ENCODE measurements around the gene SMAD5. TPM values are rescaled to one million over a fixed set of nuclear protein-coding genes. Genes with fewer than 3 reads are reported as not detected.

SMAD5 gene
- total and polyA plus RNA-seq, 2 of the 8 experiments (the other 6 are each of a cell fraction or from before 2014, with no cell fraction given): 30.2 to 60.5 TPM

- TF ChIP-seq TBP (IDR thresholded peaks at IDR 0.05; ENCODE audit: low read depth, low read length): no peak
- no peak for TF ChIP-seq TAF7 (optimal IDR thresholded peaks at IDR 0.05; ENCODE audit: borderline replicate concordance, low read depth, low read length)
- TF ChIP-seq BACH1 (IDR thresholded peaks at IDR 0.05; ENCODE audit: low read length): no peak
- TF ChIP-seq TCF12 (IDR thresholded peaks at IDR 0.05; ENCODE audit: low read depth, low read length): no peak
Measured at GRCh38 chr5:136203303-136203922, 70.8 kb downstream of the SMAD5 start (continued).

Data from H1 (cell line).